KMS-11 (cell line): Measurements from ENCODE around the gene ATF7.

Experiments used
- H2AFZ ChIP-seq: fragments of 200-600 bp; sonication (generic); 2 replicates; pipeline ENCODE4 v1.6.1; 2016; ENCODE audit warnings: antibody characterized with exemption, mixed run types, low read depth
- H3K27ac ChIP-seq: fragments of 200-600 bp; sonication (generic); 2 replicates; pipeline ENCODE4 v1.6.1; 2016; ENCODE audit warnings: mild to moderate bottlenecking, mixed run types
- H3K27me3 ChIP-seq: fragments of 200-600 bp; sonication (generic); 2 replicates; pipeline ENCODE4 v1.6.1; 2017; ENCODE audit warnings: mild to moderate bottlenecking, low read depth, mixed run types, moderate library complexity; ENCODE audit not compliant: insufficient read depth
- H3K36me3 ChIP-seq: fragments of 200-600 bp; sonication (generic); 2 replicates; pipeline ENCODE4 v1.6.1; 2017; ENCODE audit warnings: mild to moderate bottlenecking, mixed run types; ENCODE audit not compliant: insufficient read depth
- H3K4me1 ChIP-seq: fragments of 200-600 bp; sonication (generic); 2 replicates; pipeline ENCODE4 v1.6.1; 2016; ENCODE audit warnings: mild to moderate bottlenecking, low read depth, mixed run types; ENCODE audit not compliant: poor library complexity, severe bottlenecking
- H3K4me2 ChIP-seq: fragments of 200-600 bp; sonication (generic); 2 replicates; pipeline ENCODE4 v1.7.0; 2016; ENCODE audit warnings: mild to moderate bottlenecking, mixed run types
- H3K4me3 ChIP-seq: fragments of 200-600 bp; sonication (generic); IDR thresholded peaks from 2 replicates; pipeline ENCODE4 v1.6.1; 2017; ENCODE audit warnings: low read depth, low read length, mixed read lengths; ENCODE audit not compliant: insufficient read depth
- H3K79me2 ChIP-seq: fragments of 200-600 bp; sonication (generic); 2 replicates; pipeline ENCODE4 v1.6.1; 2016; ENCODE audit warnings: low read depth, mixed run types; ENCODE audit not compliant: insufficient read depth
- H3K9ac ChIP-seq: fragments of 200-600 bp; sonication (generic); 2 replicates; pipeline ENCODE4 v1.6.1; 2016; ENCODE audit warnings: mild to moderate bottlenecking, mixed run types
- H4K20me1 ChIP-seq: fragments of 200-600 bp; sonication (generic); 2 replicates; pipeline ENCODE4 v1.6.1; 2016; ENCODE audit warnings: mild to moderate bottlenecking, mixed run types; ENCODE audit not compliant: insufficient read depth
- TF ChIP-seq, protein P1 (sequence below): fragments of 200-600 bp; sonication (generic); conservative IDR thresholded peaks from 2 replicates; pipeline ENCODE4 v1.6.1; 2017; ENCODE audit warnings: low read depth, mild to moderate bottlenecking, antibody characterized with exemption, low read length, moderate library complexity, mixed read lengths

Gene ATF7

DNA sequence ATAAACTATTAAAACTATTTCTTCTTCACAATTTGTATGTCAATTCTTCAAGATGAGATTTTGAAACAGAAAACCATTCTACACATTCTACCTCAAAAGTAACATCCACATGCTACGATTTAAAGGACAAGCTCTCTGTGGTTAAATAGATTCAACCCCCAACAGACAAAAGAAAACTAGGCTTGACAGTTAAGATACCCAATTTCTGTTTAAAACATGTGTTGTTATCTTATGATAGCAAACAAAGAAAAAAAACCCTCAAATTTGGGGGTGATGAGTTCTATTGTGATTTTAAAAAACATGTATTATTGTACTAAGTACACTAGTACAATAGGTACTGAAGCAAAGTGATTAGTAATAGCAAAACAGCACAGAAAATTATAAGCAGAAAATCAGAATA is 33.8 kb downstream of the ATF7 start:
- no peak overlapping the region for H3K9ac ChIP-seq
- no peak overlapping the region for H3K4me2 ChIP-seq
- H3K79me2 ChIP-seq = no peaks in the 10 kb centered on the region
- H3K4me3 ChIP-seq = no peak overlapping the region
- TF ChIP-seq, protein P1, sequence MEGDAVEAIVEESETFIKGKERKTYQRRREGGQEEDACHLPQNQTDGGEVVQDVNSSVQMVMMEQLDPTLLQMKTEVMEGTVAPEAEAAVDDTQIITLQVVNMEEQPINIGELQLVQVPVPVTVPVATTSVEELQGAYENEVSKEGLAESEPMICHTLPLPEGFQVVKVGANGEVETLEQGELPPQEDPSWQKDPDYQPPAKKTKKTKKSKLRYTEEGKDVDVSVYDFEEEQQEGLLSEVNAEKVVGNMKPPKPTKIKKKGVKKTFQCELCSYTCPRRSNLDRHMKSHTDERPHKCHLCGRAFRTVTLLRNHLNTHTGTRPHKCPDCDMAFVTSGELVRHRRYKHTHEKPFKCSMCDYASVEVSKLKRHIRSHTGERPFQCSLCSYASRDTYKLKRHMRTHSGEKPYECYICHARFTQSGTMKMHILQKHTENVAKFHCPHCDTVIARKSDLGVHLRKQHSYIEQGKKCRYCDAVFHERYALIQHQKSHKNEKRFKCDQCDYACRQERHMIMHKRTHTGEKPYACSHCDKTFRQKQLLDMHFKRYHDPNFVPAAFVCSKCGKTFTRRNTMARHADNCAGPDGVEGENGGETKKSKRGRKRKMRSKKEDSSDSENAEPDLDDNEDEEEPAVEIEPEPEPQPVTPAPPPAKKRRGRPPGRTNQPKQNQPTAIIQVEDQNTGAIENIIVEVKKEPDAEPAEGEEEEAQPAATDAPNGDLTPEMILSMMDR = no peak
- no peaks in the 10 kb centered on the region for H4K20me1 ChIP-seq
- no peak overlapping the region for H3K27ac ChIP-seq
- no peak overlapping the region for H2AFZ ChIP-seq
- H3K36me3 ChIP-seq = no peaks in the 10 kb centered on the region
- H3K4me1 ChIP-seq = peaks cover 14% of the 10 kb centered on the region
- H3K27me3 ChIP-seq = no peaks in the 10 kb centered on the region

DNA sequence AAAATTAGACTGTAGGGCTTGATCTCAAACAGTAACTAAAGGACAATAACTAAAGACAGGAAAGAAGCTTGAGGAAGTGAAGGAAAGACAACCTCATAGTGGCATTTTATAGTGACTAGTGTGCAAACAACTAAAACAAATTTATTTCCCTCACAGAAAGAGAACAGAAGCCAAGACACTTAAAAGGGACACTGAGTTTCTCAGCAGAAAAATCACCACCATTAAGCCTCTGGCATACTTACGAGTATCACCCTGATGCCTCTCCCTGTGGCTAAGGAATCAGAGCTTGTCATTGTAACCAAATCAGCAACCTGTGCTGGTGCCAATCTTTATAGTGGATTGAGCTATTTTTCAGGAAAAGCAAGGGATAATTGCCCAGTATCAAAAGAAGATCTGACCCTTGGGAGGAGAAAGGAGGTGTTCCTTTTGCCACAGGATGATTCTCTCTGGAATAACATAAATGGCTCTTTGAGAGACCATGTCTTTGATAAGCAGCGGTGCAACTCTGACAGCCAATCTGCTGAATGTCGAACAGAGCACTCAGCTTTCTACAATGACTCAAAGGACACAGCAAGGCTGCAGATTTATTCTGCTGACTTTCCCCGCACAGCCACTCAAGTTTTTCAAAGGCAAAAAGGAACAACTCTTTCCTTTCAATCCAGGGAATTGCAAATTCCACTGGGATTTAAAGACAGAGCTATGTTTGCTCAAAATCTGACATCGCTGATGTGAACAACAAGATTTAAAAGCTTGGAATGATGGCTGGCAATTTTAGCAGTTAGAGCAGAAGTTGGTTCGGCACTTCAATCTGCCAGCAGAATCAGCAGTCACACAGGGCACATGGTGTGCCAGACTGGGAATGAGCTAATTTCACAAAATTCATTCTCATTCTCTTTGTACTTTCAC is 34.6 kb downstream of the ATF7 start:
- Histone ChIP-seq H4K20me1 (no peaks in the 10 kb centered on the region), H3K4me1 (peaks cover 23% of the 10 kb centered on the region), H3K27ac (no peak overlapping the region), H3K79me2 (no peaks in the 10 kb centered on the region), H3K4me3 (no peak overlapping the region), H2AFZ (no peak overlapping the region), H3K36me3 (no peaks in the 10 kb centered on the region), H3K9ac (no peak overlapping the region), H3K27me3 (no peaks in the 10 kb centered on the region), H3K4me2 (no peak overlapping the region)
- TF ChIP-seq, protein P1 = no peak

DNA sequence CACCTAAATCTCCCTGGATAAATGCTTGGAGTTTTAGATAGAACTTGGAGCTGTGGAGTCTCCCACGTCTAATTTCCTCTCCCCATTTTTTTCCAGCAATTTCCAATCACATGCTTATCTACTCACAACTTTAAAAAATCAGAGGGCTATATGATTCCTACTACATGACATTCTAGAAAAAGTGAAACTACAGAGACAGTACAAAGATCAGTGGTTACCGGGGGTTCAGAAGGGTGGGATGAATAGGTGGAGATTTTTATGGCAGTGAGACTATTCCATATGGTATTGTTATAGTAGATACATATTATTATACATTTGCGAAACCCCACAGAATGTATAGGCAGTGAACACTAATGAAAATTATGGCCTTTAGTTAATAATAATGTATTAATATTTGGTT is 35.5 kb downstream of the ATF7 start:
- Histone ChIP-seq H3K79me2 (no peaks in the 10 kb centered on the region), H2AFZ (no peak overlapping the region), H3K9ac (no peak overlapping the region), H3K4me1 (peaks cover 32% of the 10 kb centered on the region), H3K36me3 (no peaks in the 10 kb centered on the region), H3K4me2 (no peak overlapping the region), H3K4me3 (no peak overlapping the region), H3K27ac (no peak overlapping the region), H3K27me3 (no peaks in the 10 kb centered on the region), H4K20me1 (no peaks in the 10 kb centered on the region)
- TF ChIP-seq, protein P1 = no peak

DNA sequence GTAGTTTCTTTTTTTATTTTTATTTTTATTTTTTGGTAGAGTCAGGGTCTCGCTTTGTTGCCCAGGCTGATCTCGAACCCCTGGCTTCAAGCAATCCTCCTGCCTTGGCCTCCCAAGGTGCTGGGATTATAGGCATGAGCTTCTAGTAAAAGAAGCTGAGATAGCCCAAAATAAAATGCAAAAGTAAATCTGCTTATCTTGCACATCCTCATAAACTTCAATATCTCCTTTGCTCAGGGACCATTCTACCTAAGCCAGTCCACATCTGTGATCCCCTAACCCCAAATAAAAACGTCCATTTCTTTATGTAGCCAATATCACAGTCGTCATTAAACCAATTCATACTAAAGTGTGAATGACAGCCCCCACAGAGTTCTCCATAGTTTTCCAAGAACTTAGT is 36.3 kb downstream of the ATF7 start:
- no peaks in the 10 kb centered on the region for H3K27me3 ChIP-seq
- H3K9ac ChIP-seq = no peak overlapping the region
- H3K36me3 ChIP-seq = no peaks in the 10 kb centered on the region
- TF ChIP-seq, protein P1 = no peak
- H4K20me1 ChIP-seq = no peaks in the 10 kb centered on the region
- no peak overlapping the region for H3K4me2 ChIP-seq
- no peak overlapping the region for H3K27ac ChIP-seq
- no peak overlapping the region for H2AFZ ChIP-seq
- peaks cover 39% of the 10 kb centered on the region for H3K4me1 ChIP-seq
- no peak overlapping the region for H3K4me3 ChIP-seq
- no peaks in the 10 kb centered on the region for H3K79me2 ChIP-seq
